GM12892 (cell line): Measurements from ENCODE around the gene WSCD1.

Experiments used
- POLR2A ChIP-seq: IDR thresholded peaks from 2 replicates; pipeline ENCODE4 v1.6.1; 2011; ENCODE audit warnings: low read depth, low read length, control low read depth
- TAF1 ChIP-seq: IDR thresholded peaks from 2 replicates; pipeline ENCODE4 v1.6.1; 2011; ENCODE audit warnings: low read depth, mild to moderate bottlenecking, control low read depth, low read length, borderline replicate concordance

GRCh38 chr17:6096201-6097004 is 26.2 kb downstream of the WSCD1 start:
- no peak for TF ChIP-seq TAF1
- TF ChIP-seq POLR2A, result no peak
